ELR (cell line): ENCODE data around the gene PCLO.
"Not testable (repeated sequence)": the region's sequence is repeated elsewhere in the genome, so short reads cannot be mapped to it uniquely, and the experiment has no call there.

Experiments used
- DNase-seq: peaks from one replicate; pipeline ENCODE4 v3.0.0-alpha.2; 2015; ENCODE audit warnings: low read depth

Gene PCLO

GRCh38 chr7:82964150-82964882 lies 198.4 kb downstream of the PCLO start:
- DNase-seq = no peak

- DNase-seq = no peak
These were observed 201.4 kb downstream of the PCLO start for GRCh38 chr7:82961240-82961639.

- no peak for DNase-seq
These were observed 203.2 kb downstream of the PCLO start for GRCh38 chr7:82959528-82959927.

- no peak for DNase-seq
These were observed 205.2 kb downstream of the PCLO start for GRCh38 chr7:82957521-82957920.

GRCh38 chr7:82953324-82954027 lies 209.2 kb downstream of the PCLO start:
- DNase-seq = no peak

GRCh38 chr7:82950436-82950835 lies 212.2 kb downstream of the PCLO start:
- DNase-seq = no peak

- no peak for DNase-seq
These were observed 217.2 kb downstream of the PCLO start for GRCh38 chr7:82945480-82945879.

- no peak for DNase-seq
These were observed 217.6 kb downstream of the PCLO start for GRCh38 chr7:82945056-82945455.

- no peak for DNase-seq
These were observed 230.2 kb downstream of the PCLO start for GRCh38 chr7:82932516-82932915.

GRCh38 chr7:82926477-82926876 lies 236.2 kb downstream of the PCLO start:
- no peak for DNase-seq

GRCh38 chr7:82925331-82925730 lies 237.4 kb downstream of the PCLO start:
- DNase-seq = no peak

- no peak for DNase-seq
These were observed 256.2 kb downstream of the PCLO start for GRCh38 chr7:82906502-82906901.

GRCh38 chr7:82904871-82905270 lies 257.8 kb downstream of the PCLO start:
- no peak for DNase-seq

- not testable (repeated sequence) for DNase-seq
These were observed 261.6 kb downstream of the PCLO start for GRCh38 chr7:82901098-82901497.

GRCh38 chr7:82897500-82897899 lies 265.2 kb downstream of the PCLO start:
- DNase-seq = peak; percentile 64

- DNase-seq = not testable (repeated sequence)
These were observed 268.3 kb downstream of the PCLO start for GRCh38 chr7:82894341-82894740.

- no peak for DNase-seq
These were observed 276.4 kb downstream of the PCLO start for GRCh38 chr7:82886324-82886723.

- DNase-seq = no peak
These were observed 296.8 kb downstream of the PCLO start for GRCh38 chr7:82865856-82866255.

GRCh38 chr7:82859106-82859850 lies 303.4 kb downstream of the PCLO start:
- DNase-seq = peak; percentile 37

GRCh38 chr7:82851121-82851520 lies 311.6 kb downstream of the PCLO start:
- no peak for DNase-seq

- DNase-seq = peak; percentile 46
These were observed 320.9 kb downstream of the PCLO start for GRCh38 chr7:82841828-82842227.

GRCh38 chr7:82840061-82840460 lies 322.6 kb downstream of the PCLO start:
- no peak for DNase-seq

GRCh38 chr7:82839555-82839954 lies 323.1 kb downstream of the PCLO start:
- DNase-seq = no peak
